A549 treated with Hydrocortisone at 1 μM for 4 hours (cell line): ENCODE measurements around the gene PROKR2. TPM values are rescaled to one million over a fixed set of nuclear protein-coding genes. Genes with fewer than 3 reads are reported as not detected.

Experiments used
- total RNA-seq: library from RNA; stranded (reverse); fragments of 200-300 nt; extraction: Qiagen RNA extraction; gene quantifications from 5 replicates; pipeline ENCODE4 v1.2.3, GENCODE V29; 2022

Gene PROKR2
- not detected in 5 replicates for total RNA-seq

DNA sequence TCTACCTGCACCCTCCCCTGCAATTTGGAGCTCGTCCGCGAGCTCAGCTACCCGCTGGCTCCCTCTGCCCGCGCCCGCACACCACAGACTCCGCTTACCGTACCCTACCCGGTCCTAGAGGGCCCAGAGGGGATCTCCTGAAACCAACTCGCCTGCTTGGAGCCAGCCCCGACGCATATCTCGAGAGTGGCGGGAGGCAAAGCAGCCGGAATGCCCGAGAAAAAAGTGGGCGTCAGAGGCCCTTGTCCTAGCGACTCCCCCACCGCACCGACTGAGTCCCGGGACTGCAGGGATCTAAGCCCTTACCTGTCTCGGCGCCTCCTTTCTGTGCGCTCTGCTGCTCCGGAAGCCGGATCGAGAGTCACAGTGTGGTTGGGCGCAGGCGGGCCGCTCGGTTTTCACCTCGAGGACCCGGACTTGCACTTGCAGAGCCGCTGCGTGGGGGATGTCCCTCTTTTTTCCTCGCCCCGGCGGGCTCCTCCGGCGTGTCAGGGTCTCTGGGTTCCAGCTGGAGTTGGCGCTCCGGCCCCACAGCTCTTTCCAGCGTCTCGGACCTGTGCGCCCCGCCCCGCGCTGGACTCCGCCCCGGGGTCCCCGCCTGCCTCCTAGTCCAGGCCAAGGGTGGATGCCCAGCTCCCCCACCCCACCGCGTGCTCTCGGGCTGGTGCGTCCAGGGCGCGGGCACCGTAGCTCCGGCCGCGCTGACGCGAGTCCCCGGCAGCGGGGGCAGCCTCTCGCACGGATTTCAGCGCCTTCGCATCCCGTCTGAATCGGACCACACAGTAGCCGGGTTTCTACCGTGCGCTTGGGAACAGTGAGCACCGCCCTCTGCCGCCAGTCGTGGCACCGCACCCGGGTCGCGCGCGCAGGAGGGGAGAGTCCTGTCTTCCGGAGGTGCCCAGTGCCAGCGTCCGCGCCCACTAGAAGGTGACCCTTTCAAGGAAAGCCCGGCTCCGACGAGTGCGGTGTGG lies at the start of gene PROKR2:
Gene PROKR2 (minus strand): TSS at position 767 of the 971 bp plus-strand sequence. CDS start 2,585 bp downstream, outside the sequence.

Other genes starting within 250 kb of the PROKR2 start
- 104 to 112 TPM (median 107 TPM) in 5 replicates for gene TMEM230, start 203.9 kb downstream of the PROKR2 start, total RNA-seq
- 372 to 392 TPM (median 384 TPM) in 5 replicates for gene PCNA, start 197.0 kb downstream of the PROKR2 start, total RNA-seq
- gene CDS2, start 189.9 kb downstream of the PROKR2 start, total RNA-seq, result 53.1 to 66.2 TPM (median 63.0 TPM) in 5 replicates